Cardiac muscle cell (in vitro differentiated cells and primary cell): ENCODE measurements around the gene HOXA3. TPM values are rescaled to one million over a fixed set of nuclear protein-coding genes. Genes with fewer than 3 reads are reported as not detected.
A peak's percentile ranks its signal among the peaks of the same experiment; 100 is the strongest.

ENCODE experiments used
- DNase-seq, 2 donors: peaks; one replicate each; pipeline versions ENCODE4 v3.0.0 to v3.0.0-alpha.2; 2010 to 2017; ENCODE audit warnings: low read depth in 1 of 2, low spot score in 1 of 2
- H3K27ac ChIP-seq: fragments of 200-600 bp; sonication (generic); 2 replicates; pipeline ENCODE4 v1.5.1; 2016
- H3K27me3 ChIP-seq: fragments of 200-600 bp; sonication (generic); 2 replicates; pipeline ENCODE4 v1.6.0; 2016; ENCODE audit warnings: control low read depth
- H3K36me3 ChIP-seq: fragments of 200-600 bp; sonication (generic); 2 replicates; pipeline ENCODE4 v1.5.1; 2016; ENCODE audit warnings: control low read depth
- H3K4me1 ChIP-seq: fragments of 200-600 bp; sonication (generic); 2 replicates; pipeline ENCODE4 v1.8.1; 2017; ENCODE audit warnings: low read depth, mild to moderate bottlenecking, mixed run types
- H3K4me3 ChIP-seq: fragments of 200-600 bp; sonication (generic); 2 replicates; pipeline ENCODE4 v1.5.1; 2016; ENCODE audit warnings: mild to moderate bottlenecking
- H3K9me3 ChIP-seq: fragments of 200-600 bp; sonication (generic); 2 replicates; pipeline ENCODE4 v1.5.1; 2017; ENCODE audit warnings: low read depth, mild to moderate bottlenecking, control low read depth
- polyA plus RNA-seq: library from polyadenylated mRNA; unstranded; fragments of >200 nt; fragmentation: Nextera tagmentation; extraction: Ambion mirVana; gene quantifications from 2 replicates; pipeline ENCODE4 v1.2.1, GENCODE V29; 2016
- total RNA-seq: library from RNA; depleted of rRNA; stranded (reverse); fragments of >200 nt; gene quantifications from 2 replicates; pipeline ENCODE4 v1.2.3, GENCODE V29; 2016
- TF ChIP-seq, protein P1 (sequence below): IDR thresholded peaks from 2 replicates; pipeline ENCODE4 v1.5.1; 2012; ENCODE audit warnings: low read depth, mild to moderate bottlenecking, low read length

The HOXA3 gene
- total RNA-seq (1.4 and 9.4 TPM in 2 replicates), polyA plus RNA-seq (1.4 TPM in 2 replicates)

DNA sequence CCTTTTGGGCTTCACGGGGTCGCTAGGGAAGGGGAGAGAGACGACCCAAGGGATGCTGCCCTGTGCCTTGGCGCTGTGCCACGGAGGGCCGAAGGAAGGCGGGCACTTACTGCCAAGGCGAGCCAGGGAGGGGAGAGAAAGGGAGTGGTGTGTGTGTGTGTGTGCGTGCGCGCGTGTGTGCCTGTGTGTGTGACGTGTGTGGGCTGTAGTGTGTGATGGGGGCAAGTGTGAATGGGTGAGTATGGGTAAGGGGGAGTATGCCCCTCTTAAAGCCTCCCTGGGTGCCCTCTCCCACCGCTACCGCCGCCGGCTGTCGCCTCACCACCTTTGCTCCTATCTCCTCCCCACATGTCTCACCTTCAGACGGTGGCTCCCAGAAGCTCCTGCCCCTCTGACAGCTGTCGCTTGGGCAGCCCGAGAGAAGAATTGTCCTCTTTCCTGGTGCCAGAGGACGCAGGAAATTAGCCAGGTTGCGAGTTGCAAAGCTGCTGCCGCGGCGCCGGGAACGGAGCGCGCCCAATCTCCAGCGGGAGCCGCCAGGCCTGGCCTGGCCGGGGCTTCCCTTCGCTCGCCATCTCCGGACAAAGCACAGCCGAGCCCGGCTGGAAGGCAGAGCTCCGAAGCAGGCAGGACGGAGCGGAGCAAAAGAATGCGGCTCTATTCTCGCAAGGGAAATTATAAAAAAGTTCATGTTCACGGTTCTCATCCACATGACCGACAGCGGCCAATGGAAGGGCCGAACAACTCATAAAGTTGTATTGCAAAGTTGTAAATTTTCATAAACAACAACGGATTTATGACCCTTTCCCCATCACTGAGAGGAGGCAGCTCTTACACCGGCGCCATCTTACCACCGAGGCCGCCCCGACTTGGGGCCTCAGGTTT, at the start of gene HOXA3:
TSS of gene HOXA3 (minus strand) at position 653 of the 885 bp plus-strand sequence. CDS start 41,943 bp downstream, outside the sequence.
- TF ChIP-seq, protein P1, sequence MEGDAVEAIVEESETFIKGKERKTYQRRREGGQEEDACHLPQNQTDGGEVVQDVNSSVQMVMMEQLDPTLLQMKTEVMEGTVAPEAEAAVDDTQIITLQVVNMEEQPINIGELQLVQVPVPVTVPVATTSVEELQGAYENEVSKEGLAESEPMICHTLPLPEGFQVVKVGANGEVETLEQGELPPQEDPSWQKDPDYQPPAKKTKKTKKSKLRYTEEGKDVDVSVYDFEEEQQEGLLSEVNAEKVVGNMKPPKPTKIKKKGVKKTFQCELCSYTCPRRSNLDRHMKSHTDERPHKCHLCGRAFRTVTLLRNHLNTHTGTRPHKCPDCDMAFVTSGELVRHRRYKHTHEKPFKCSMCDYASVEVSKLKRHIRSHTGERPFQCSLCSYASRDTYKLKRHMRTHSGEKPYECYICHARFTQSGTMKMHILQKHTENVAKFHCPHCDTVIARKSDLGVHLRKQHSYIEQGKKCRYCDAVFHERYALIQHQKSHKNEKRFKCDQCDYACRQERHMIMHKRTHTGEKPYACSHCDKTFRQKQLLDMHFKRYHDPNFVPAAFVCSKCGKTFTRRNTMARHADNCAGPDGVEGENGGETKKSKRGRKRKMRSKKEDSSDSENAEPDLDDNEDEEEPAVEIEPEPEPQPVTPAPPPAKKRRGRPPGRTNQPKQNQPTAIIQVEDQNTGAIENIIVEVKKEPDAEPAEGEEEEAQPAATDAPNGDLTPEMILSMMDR = no peak
- no peak within 1 kb of the TSS for H3K4me3 ChIP-seq
- H3K27me3 ChIP-seq = peaks cover 100% of the 10 kb centered on the region
- H3K27ac ChIP-seq = no peak within 1 kb of the TSS
- no peaks in the 10 kb centered on the region for H3K4me1 ChIP-seq
- no peak for DNase-seq
- no peaks in the 10 kb centered on the region for H3K9me3 ChIP-seq
- H3K36me3 ChIP-seq = no peaks in the 10 kb centered on the region

DNA sequence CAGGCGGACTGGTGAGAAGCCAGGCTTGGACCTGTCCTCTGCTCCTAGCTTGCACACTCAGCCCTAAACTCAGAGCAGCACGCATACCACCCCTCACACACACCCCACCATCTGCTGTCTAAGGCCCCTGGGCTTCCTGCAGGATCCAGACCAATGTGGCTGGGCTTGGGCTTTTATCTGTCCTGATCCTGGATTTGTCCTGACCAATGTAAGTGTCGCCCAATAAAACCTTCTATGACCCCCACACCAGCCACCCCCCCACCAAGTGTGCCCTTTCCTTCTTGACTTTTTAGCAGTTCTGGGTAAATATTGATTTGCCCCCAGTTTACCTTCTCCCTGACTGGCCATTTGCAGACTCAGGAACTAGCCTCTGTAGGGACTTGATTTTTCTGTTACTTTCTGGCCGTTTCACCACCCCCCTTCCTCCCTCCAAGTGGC, 49.2 kb upstream of the HOXA3 start:
- no peak for DNase-seq
- Histone ChIP-seq H3K4me3 (no peak overlapping the region), H3K4me1 (no peaks in the 10 kb centered on the region), H3K9me3 (no peaks in the 10 kb centered on the region), H3K36me3 (no peaks in the 10 kb centered on the region), H3K27me3 (peaks cover 98% of the 10 kb centered on the region), H3K27ac (no peak overlapping the region)
- TF ChIP-seq, protein P1 = no peak

DNA sequence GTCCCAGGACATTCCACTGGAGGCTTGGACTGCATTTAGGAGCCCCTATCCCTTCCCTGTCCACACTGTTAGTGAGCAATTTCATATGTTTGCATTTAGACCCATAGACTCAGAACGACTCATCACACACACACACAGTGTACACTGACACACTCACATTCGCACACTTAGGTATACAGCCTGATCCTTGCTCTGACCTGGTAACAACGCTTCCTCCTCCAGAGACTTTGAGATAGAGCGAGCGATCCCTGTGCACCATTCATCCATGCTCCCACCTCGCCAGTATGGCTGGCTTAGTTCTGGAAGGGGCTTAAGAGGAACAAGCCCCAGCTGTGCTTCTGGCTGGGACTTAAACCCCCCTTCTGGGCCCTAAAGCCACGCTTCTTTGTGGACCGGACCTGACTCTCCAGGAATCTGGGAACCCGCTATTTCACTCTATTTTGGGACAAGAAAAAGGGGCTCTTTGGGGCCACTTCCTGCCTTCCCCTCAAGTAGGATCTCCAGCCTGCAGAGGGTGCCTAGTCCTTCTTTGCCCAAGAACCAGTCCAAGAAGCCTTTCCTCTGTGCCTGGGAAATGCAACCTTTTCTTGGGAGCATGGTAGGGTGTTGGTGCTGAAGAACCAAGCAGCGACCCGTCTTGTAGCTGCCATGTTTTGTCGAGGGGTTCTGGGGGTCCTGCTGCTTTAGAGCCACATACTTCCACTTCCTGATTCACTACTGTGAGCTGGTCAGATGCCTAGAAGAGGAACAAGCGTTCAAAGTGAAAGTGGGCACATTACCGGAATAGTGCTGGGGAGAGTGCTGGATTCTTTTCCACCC, 48.6 kb upstream of the HOXA3 start:
- Histone ChIP-seq H3K4me3 (no peak overlapping the region), H3K27me3 (peaks cover 98% of the 10 kb centered on the region), H3K9me3 (no peaks in the 10 kb centered on the region), H3K27ac (no peak overlapping the region), H3K4me1 (no peaks in the 10 kb centered on the region), H3K36me3 (no peaks in the 10 kb centered on the region)
- TF ChIP-seq, protein P1 = no peak
- no peak for DNase-seq

DNA sequence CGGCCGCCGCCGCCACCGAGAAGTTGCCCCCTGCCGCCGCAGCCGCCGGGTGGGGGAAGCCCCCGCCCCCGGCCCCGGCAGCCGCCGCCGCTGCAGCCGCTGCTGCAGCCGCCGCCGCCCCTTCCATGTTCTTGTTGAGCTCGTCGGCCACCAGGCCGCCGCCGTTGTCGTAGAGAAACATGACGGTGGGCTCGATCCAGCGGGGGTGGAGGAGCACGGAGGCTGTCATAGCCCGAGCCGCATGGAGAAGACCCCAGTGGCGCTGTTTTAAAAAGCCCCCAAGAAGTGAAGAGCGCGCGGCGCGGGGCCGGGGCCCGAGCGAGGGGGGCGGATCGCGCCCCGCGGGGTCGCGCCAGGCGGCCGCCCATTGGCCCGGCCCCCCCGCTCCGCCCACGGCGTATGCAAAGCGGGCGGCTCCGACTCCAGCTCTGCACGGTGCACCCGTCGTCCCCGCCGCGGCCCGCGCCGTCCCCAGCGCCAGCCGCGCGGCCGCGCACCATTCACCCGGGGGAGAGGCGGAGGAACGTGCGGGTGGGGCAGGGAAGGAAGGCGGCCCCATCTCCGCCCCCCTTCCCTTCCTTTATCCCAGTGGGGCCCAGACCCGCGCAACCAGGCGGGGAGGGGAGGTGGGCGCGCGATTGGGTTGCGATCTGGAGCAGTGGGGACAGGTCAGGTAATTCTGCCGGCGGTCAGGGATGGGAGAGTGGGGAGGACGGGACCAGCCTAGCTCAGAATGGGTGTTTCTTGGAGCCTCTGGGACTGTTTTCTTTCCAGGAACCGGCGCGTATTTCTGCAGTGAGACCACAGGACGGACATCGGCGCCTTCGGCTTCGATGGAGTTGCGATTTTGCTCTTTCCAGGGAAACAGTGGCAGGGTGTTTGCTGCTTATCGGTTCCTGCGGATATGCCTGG, 47.7 kb upstream of the HOXA3 start, which contains the start of gene HOXA13:
TSS of gene HOXA13 (minus strand) at position 243 of the 912 bp plus-strand sequence. CDS start at position 229, 14 bp downstream.
- TF ChIP-seq, protein P1 = no peak
- Histone ChIP-seq H3K4me3 (peak within 1 kb of the TSS; percentile 25), H3K27ac (no peak within 1 kb of the TSS), H3K36me3 (no peaks in the 10 kb centered on the region), H3K4me1 (no peaks in the 10 kb centered on the region), H3K27me3 (peaks cover 98% of the 10 kb centered on the region), H3K9me3 (no peaks in the 10 kb centered on the region)
- peak in 1 of 2 donors; percentile 67 for DNase-seq
